ENCODE results near the gene OR51G1.
A peak's percentile ranks its signal among the peaks of the same experiment; 100 is the strongest.

The OR51G1 gene

DNA sequence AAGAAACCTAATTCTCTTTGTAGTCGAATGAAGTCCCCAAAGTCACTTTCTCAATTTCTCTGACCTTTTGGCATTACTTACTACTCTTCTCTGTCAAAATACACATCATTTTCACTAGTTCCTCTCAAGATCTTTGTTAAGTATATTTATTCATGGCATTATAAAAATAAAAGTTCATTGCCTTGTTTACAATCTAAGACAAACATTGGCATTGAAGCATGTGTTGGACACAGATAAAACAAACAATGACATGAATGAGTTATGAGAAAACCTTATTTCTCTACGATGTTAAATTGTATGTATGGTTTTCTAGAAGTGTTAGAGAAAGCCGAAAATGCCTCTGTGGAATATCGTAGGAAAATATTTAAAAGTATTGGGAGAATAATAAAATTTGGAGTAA lies 8.6 kb upstream of the OR51G1 start:
- DNase-seq (ENCODE audit: low read depth): peak; percentile 94
- TF ChIP-seq, protein P1, sequence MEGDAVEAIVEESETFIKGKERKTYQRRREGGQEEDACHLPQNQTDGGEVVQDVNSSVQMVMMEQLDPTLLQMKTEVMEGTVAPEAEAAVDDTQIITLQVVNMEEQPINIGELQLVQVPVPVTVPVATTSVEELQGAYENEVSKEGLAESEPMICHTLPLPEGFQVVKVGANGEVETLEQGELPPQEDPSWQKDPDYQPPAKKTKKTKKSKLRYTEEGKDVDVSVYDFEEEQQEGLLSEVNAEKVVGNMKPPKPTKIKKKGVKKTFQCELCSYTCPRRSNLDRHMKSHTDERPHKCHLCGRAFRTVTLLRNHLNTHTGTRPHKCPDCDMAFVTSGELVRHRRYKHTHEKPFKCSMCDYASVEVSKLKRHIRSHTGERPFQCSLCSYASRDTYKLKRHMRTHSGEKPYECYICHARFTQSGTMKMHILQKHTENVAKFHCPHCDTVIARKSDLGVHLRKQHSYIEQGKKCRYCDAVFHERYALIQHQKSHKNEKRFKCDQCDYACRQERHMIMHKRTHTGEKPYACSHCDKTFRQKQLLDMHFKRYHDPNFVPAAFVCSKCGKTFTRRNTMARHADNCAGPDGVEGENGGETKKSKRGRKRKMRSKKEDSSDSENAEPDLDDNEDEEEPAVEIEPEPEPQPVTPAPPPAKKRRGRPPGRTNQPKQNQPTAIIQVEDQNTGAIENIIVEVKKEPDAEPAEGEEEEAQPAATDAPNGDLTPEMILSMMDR (IDR thresholded peaks at IDR 0.05; ENCODE audit: control insufficient read depth, extremely low read depth, insufficient read depth): no peak
- H3K4me3 ChIP-seq (ENCODE audit: low read depth, low read length): no peak overlapping the region

DNA sequence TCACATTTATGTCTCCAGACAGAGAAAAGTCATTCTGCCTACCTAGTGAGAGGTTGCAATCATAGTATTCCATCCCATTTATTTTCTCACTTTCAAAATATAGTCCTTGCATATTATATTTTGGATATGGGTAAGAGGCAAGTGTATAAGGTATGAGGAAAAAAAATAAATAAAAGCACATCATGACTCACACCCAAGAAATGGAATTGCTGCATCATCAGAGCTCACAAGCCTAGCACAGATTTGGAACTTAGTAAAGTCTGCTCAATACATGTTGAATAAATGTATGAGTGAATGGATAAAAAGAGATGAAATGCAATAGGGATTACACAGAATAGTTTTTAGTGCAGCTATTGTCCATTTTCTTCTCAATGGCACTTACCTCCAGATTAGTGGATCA lies 2.5 kb upstream of the OR51G1 start:
- H3K4me3 ChIP-seq (ENCODE audit: low read depth, low read length): no peak overlapping the region
- TF ChIP-seq, protein P1 (IDR thresholded peaks at IDR 0.05; ENCODE audit: control insufficient read depth, extremely low read depth, insufficient read depth): no peak
- no peak for DNase-seq (ENCODE audit: low read depth)

- no peak for DNase-seq (ENCODE audit: low read depth)
- H3K4me3 ChIP-seq (ENCODE audit: low read depth, low read length): no peak overlapping the region
- TF ChIP-seq, protein P1 (IDR thresholded peaks at IDR 0.05; ENCODE audit: control insufficient read depth, extremely low read depth, insufficient read depth): no peak
These were observed 1.8 kb downstream of the OR51G1 start for GRCh38 chr11:4922304-4922703.

DNA sequence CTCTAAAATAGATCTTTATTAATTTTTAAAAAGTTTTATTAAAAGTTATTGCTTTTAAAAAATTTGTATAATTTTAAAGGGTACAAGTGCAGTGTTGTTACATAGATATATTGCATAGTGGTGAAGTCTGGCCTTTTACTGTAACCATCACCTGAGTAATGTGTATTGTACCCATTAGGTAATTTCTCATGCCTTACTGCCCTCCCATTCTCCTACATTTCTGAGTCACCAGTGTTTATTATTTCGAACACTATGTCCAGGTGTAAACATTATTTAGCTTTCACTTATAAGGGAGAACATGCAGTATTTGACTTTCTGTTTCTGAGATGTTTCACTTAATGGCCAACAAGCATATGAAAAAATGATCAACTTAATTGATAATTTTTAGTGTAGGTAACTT lies 2.3 kb downstream of the OR51G1 start:
- TF ChIP-seq, protein P1 (IDR thresholded peaks at IDR 0.05; ENCODE audit: control insufficient read depth, extremely low read depth, insufficient read depth): no peak
- no peak for DNase-seq (ENCODE audit: low read depth)
- H3K4me3 ChIP-seq (ENCODE audit: low read depth, low read length): no peak overlapping the region

GRCh38 chr11:4919250-4919649 lies 4.9 kb downstream of the OR51G1 start, which contains the start of gene OR51G2:
TSS of gene OR51G2 (minus strand) at chr11:4919350. CDS start at chr11:4915663, 3,687 bp downstream.
- H3K4me3 ChIP-seq (ENCODE audit: low read depth, low read length): no peak within 1 kb of the TSS
- TF ChIP-seq, protein P1 (IDR thresholded peaks at IDR 0.05; ENCODE audit: control insufficient read depth, extremely low read depth, insufficient read depth): no peak
- DNase-seq (ENCODE audit: low read depth): no peak

GRCh38 chr11:4916581-4916980 lies 7.6 kb downstream of the OR51G1 start:
- DNase-seq (ENCODE audit: low read depth): no peak
- TF ChIP-seq, protein P1 (IDR thresholded peaks at IDR 0.05; ENCODE audit: control insufficient read depth, extremely low read depth, insufficient read depth): no peak
- no peak overlapping the region for H3K4me3 ChIP-seq (ENCODE audit: low read depth, low read length)

DNA sequence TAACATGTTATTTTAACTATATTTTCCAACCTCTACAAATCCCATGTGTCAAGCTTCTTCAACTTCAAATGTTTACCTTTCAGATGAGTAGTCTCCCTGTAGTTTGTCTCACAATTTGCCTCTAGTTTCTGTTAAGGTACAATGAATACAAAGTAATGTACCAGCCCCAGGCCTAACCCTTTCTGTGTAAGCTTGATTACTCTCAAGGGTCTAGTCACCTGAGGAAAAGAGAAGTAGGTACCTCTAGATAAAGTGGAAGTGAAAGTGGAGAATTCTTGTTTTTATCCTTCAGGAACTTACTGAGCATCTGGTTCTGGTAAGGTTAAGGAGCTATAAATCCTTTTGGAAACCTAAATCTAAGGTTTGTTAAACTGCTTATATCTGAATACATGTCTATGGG lies 20.7 kb downstream of the OR51G1 start, which contains the start of gene OR51A7:
Gene OR51A7, plus strand, starts transcription at position 300 of the 400 bp plus-strand sequence. CDS start 3,587 bp downstream, outside the sequence.
- no peak for DNase-seq (ENCODE audit: low read depth)
- H3K4me3 ChIP-seq (ENCODE audit: low read depth, low read length): no peak within 1 kb of the TSS
- TF ChIP-seq, protein P1 (IDR thresholded peaks at IDR 0.05; ENCODE audit: control insufficient read depth, extremely low read depth, insufficient read depth): no peak

Measured in LNCaP clone FGC (cell line).